Middle frontal gyrus (tissue), 1 donor: ENCODE measurements around the gene FRMD4A.
"Not testable (repeated sequence)": the region's sequence is repeated elsewhere in the genome, so short reads cannot be mapped to it uniquely, and the experiment has no call there.

ENCODE experiments used
- DNase-seq: peaks from one replicate; pipeline ENCODE4 v3.0.0-alpha.2; 2015; ENCODE audit warnings: low spot score; ENCODE audit errors: extremely low spot score

The FRMD4A gene

GRCh38 chr10:14241196-14241595 lies 89.5 kb downstream of the FRMD4A start:
- no peak for DNase-seq

GRCh38 chr10:14240253-14241189 lies 90.2 kb downstream of the FRMD4A start:
- DNase-seq: no peak

- DNase-seq: not testable (repeated sequence)
Observed at GRCh38 chr10:14238659-14239058, 92.1 kb downstream of the FRMD4A start.

- no peak for DNase-seq
Observed at GRCh38 chr10:14236341-14236740, 94.4 kb downstream of the FRMD4A start.

DNA sequence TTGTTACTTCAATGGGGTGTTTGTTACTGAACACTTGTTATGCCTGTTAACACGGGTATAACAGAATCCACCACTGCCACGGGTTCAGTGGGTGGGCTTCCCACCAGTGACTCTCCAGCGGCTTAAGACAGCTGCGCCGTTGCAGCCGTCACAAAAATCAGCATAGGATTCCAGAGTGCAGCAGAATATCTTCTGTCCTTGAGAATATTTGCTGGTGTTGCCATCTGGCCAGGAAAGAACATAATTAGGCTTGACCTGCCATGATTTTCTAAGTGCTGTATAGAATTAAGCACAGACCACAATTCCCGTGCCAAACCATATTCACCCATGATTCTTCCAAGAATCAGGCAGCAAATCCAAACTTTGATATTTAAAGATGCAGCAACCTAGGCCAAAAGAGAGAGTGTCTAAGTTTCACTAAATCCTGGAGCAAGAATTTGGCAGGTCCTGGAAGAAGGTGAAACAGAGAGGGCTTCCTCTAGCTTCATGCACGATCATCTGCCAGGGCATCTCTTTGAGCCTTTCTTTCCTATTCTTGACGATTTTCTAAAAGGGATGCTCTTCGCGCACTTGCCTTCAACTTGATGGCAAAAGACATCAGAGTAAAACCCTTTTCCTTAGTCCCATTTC lies 95.0 kb downstream of the FRMD4A start:
- DNase-seq: no peak

DNA sequence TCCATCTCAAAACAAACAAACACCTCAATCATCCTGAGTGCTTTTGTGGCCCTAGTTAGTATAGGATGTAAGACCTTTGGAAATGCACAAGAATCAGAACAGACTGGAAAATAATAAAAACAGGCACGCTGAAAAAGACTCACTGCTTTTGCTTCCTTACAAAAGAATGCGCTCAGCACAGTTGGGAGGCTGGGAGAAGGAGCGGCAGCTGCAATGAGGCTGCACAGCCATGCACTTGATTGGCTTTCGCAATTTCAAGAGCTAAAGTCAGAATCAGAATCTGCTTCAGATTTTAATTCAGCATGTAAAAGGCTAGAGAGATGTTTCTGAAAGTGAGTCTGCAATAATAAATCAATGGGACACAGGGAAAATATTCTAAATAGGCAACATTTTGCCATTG lies 97.2 kb downstream of the FRMD4A start:
- no peak for DNase-seq

DNA sequence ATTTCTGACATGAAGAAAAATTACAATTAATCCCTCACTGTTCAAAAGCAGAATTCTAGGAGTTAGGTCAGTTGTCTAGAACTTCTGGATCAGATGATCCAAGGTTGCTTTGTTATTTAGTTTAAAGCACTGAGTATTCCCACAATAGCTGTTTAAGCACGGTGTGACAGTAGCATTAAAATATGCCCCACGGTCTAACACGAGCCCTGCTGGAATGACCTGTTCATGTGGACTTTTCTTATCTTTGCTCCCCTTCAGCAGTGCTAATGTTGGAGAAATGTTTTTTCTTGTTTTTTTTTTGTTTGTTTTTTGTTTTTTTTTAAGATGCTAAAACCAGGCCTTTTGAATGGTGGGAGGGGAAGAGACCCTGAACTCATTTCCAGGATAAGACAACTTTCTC lies 101.9 kb downstream of the FRMD4A start:
- not testable (repeated sequence) for DNase-seq

- DNase-seq: no peak
Observed at GRCh38 chr10:14225379-14225778, 105.3 kb downstream of the FRMD4A start.

GRCh38 chr10:14220026-14220425 lies 110.7 kb downstream of the FRMD4A start:
- no peak for DNase-seq

DNA sequence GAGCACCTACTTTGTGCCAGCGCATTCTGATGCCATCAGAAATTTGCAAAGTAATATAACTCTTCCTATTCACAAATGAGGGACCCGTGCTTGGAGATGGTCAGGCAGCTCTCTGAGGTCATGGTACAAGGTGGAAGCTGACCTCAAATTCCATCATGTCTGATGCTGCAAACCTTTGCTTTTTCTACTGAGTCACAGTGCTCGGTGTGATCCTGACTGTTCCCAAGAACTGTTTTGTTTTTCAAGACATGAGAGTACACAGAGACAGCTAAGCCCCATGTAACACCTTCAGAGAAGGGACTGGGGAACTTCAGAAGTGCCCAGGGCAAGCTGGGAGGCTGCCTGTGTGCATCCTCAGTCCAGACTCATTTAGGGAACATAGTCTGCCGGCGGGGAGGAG lies 111.3 kb downstream of the FRMD4A start:
- DNase-seq: no peak

DNA sequence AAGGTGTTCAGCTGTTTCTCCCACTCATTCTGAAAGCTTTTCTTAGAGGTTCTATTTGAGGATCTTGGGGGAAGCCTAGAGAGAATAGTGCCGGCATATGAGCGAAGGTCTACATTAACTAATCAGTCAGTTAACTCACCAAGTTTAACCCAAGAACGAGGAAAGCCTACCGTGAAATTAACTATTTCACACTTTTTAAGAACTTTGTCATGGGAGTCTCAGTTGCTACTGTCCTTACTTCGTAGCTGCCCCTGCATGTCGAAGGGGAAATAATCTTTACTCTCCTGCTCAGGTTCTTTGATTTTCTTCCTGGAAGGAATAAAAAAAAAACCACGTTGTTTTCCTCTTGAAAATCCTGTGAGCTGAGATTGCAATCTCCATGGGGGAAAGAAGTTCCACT lies 115.1 kb downstream of the FRMD4A start:
- DNase-seq: no peak

GRCh38 chr10:14213703-14214102 lies 117.0 kb downstream of the FRMD4A start:
- DNase-seq: not testable (repeated sequence)

DNA sequence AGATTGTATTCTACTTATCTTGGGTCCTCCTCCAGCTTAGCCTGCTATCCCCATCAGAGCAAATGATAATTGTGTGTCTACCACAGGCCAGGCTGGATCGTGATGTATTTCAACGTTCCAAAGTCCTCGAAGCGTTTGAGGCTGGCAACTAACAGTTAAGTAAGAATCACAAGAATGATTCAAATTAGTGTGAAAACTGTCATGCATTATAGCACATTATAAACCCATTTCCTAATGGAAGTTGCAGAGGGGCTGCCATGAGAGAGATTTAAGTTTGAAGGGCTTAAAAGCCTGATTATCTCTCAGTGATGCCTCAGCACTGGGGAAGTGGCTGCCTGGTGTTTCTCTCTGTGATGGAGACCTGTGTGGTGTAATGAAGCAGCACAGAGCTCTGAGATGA lies 119.1 kb downstream of the FRMD4A start:
- DNase-seq: no peak

DNA sequence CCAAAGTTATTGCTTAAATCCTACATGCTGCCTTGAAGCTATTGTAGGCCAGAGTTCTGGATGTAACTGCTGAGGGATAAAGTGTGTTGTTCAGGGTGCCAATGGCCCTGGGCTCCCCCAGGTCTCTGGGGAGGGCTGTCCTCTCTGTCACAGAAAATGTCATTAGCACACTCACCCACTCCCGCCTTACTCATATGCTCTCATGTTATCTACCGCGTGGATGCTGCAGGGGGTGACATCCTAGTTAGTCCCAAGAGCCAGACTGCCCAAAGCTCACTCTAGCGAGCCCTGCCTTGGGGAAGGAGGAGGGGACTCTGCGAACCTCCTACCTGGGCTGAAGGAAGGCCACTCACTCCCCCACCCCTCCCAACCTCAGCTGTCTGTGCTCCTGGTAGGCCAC lies 122.5 kb downstream of the FRMD4A start:
- DNase-seq: no peak

- DNase-seq: no peak
Observed at GRCh38 chr10:14205233-14205632, 125.5 kb downstream of the FRMD4A start.

DNA sequence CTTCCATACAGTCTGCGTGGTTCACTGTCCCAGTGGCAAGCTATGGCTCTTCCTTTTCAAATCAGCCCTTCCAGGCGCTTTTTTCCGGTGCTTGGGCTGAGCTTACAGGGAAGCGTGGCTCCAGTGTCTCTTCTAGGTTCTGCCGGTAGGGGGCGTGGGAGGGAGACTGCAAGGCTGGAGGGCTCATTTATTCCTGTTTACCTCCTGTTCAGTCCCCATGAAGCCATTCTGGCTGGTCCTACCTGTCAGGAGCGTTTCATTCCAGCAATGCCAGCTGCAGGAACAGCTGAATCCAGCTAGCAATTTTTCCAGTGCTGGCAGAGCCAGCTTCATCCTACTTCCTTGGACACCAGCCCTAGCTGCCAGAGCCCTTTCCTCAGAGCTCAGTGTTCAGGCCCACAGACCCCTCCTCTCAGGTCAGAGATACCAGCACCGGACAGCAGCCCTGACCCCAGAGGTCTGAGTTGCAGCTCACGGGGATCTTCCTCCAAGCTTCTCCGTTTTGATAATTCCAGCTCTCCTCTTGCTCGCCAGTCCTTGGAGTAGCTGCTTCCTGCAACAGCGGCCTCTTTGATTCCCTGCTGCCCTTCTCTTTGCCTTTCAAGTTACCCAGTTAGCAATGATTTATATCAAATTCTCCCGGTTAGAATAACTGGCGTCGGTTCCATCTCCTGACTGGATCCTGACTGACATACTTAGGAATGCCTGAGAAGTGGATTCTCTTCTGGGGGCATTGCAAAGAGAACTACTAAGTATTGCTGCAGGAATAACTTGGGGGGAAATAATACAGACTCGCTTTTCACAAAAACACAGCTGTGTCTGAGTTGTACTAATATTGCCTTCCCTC lies 129.8 kb downstream of the FRMD4A start:
- no peak for DNase-seq

DNA sequence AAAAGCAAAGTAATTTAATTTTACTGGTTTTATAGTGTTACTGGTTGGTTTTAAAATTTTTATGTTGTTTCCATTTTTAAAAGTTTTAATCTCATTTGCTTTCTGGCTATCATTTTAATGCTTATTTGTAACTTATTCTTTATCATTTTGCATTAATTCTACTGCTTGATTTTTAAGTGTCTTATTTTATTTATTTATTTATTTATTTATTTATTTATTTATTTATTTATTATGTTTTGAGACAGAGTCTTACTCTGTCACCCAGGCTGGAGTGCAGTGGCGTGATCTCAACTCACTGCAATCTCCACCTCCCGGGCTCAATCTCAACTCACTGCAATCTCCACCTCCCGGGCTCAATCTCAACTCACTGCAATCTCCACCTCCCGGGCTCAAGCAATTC lies 131.6 kb downstream of the FRMD4A start:
- DNase-seq: not testable (repeated sequence)

- no peak for DNase-seq
Observed at GRCh38 chr10:14198078-14198477, 132.6 kb downstream of the FRMD4A start.

DNA sequence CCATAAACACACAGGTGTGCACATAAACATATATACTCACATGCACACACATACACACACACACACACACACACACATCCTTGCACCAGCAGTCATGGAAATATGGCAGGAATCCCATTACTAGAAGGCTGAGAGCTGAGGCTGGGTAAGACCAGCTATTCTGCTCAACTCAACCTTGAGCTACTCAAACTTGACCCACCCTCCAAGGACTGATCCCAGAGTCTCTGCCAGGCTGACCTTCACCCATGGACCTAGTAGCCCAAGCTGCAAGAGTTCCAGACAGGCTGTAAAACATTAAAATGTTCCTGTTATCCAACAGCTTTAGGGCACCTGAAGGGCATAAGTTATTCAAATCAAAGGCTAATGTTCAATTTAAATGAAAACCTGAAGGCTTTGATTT lies 134.6 kb downstream of the FRMD4A start:
- DNase-seq: no peak

DNA sequence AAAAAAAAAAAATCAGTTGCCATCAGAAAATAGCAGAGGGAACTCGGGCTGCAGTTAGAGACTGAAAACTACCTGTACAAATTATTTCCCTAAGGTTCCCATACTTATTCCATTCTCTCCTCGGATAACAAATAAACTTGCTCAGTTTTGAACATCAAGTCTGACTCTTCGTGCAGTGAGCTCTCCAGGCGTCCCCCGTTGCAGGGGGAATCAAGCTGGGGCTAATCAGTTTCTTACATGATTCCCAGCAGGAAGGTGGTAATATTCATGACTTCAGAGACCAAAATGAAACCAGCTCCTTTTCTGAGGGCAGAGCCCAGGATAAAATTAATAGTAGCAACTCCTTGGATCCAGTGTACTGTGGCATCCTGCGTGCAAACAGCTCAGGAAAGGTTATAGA lies 135.3 kb downstream of the FRMD4A start:
- DNase-seq: no peak

DNA sequence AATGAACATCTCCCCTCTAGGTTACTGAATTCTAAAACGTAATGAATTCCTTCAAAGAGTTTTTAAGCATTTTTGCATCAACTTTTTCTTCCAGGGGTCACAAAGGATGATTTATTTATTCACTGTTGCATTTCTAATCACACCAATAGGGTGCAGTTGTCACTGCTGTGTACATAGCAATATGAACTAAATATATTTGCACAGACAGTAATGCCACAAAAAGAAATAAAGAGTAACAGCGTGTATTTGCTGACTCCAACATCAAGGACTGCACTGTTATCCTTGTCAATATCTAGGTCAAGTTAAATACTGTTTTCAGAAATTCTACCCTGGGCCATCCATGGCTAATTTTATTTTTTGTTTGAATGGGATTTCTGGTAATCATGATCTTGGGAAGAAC lies 138.0 kb downstream of the FRMD4A start:
- no peak for DNase-seq

DNA sequence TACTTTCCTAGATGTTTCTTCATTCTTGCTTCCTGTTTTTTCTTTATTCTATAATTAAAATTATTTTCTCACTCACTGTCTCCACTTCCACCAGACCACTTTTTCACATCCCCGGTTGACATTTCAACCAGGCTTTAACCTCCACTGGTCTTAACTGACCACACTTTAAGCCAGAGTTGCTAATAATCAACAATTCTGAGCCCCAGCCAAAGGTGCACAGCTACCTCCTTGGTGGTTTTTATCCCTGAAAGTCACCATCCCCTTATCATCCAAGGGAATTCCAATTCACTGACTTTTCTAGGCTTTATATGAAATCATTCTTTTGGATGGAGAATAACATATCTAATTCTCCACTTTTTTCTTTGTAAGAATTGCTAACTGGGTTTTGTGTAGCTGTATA lies 138.9 kb downstream of the FRMD4A start:
- no peak for DNase-seq
